HCT116 (cell line): ENCODE data around the gene BPIFB4. TPM values are rescaled to one million over a fixed set of nuclear protein-coding genes. Genes with fewer than 3 reads are reported as not detected.

Source experiments
- ATAC-seq: fragments of 200-7000 bp; cut with Tn5 transposase; 2 replicates; pipeline ENCODE4 v1.9.1; 2020; ENCODE audit warnings: mild to moderate bottlenecking, moderate library complexity
- BruUV-seq: library from RNA; stranded (reverse); fragments of 400-500 nt; replicated peaks from 2 replicates; lab custom pipeline; 2021; lab: Mats Ljungman, UMichigan
- CTCF ChIA-PET: fragments of 300-600 bp; sonication (Branson Sonifier 250); formaldehyde crosslinking; loops from one replicate; lab custom pipeline; 2021; ENCODE audit warnings: antibody characterized with exemption; lab: Charles Lee
- POLR2A ChIA-PET: fragments of 300-600, 350-600 bp; sonication (Branson Sonifier 250); formaldehyde crosslinking; loops from one replicate; lab custom pipeline; 2021; ENCODE audit warnings: antibody characterized with exemption; lab: Charles Lee
- RAD21 ChIA-PET, 2 experiments: fragments of 300-600 bp; sonication (Branson Sonifier 250); formaldehyde crosslinking; loops; one replicate each; lab custom pipeline; 2023; ENCODE audit warnings: low total read pairs in 2 of 2; ENCODE audit not compliant: uncharacterized antibody in 2 of 2, unreplicated experiment in 2 of 2, low non-redundant PET in 1 of 2; lab: Charles Lee
- DNase-seq: peaks from one replicate; pipeline ENCODE4 v3.0.0-alpha.2; 2010; ENCODE audit warnings: low read depth, low spot score
- H2AFZ ChIP-seq: fragments of 200-600 bp; shearing (Covaris generic), sonication (generic); 2 replicates; pipeline ENCODE4 v1.6.1; 2017; ENCODE audit warnings: low read depth, mixed run types, mixed read lengths, antibody characterized with exemption, low read length; ENCODE audit not compliant: poor library complexity, severe bottlenecking
- H3K27ac ChIP-seq: 2 replicates; pipeline ENCODE4 v1.5.1; 2012; ENCODE audit warnings: low read depth, low read length
- H3K27me3 ChIP-seq: fragments of 200-600 bp; sonication (generic); 2 replicates; pipeline ENCODE4 v1.6.1; 2016; ENCODE audit warnings: mixed run types, low read length, mixed read lengths; ENCODE audit not compliant: insufficient read depth
- H3K36me3 ChIP-seq, 2 experiments: fragments of 200-500 bp in 1 of 2; fragments of 200-600 bp in 1 of 2; sonication (Bioruptor generic) in 1 of 2; sonication (generic) in 1 of 2; 2 replicates each; pipeline versions ENCODE4 v1.5.1 to v1.6.1; 2014 to 2016; ENCODE audit warnings: low read length in 2 of 2, inconsistent platforms in 1 of 2, mixed read lengths in 1 of 2, mixed run types in 1 of 2; ENCODE audit not compliant: insufficient read depth in 2 of 2, control insufficient read depth in 1 of 2
- H3K4me1 ChIP-seq, 2 experiments: fragments of 200-600 bp in 1 of 2; sonication (generic) in 1 of 2; 2 replicates each; pipeline versions ENCODE4 v1.5.1 to v1.6.1; 2012 to 2017; ENCODE audit warnings: low read length in 2 of 2, inconsistent platforms in 1 of 2, mild to moderate bottlenecking in 1 of 2, mixed read lengths in 1 of 2, mixed run types in 1 of 2, moderate library complexity in 1 of 2; ENCODE audit not compliant: insufficient read depth in 2 of 2, control insufficient read depth in 1 of 2
- H3K4me2 ChIP-seq: fragments of 200-600 bp; sonication (generic); 2 replicates; pipeline ENCODE4 v1.6.1; 2017; ENCODE audit warnings: mixed run types, low read length, mixed read lengths
- H3K4me3 ChIP-seq, 2 experiments: fragments of 200-600 bp in 1 of 2; sonication (generic) in 1 of 2; replicated peaks in 1 of 2; 2 replicates each; pipeline ENCODE4 v1.5.1; 2011 to 2016; ENCODE audit warnings: low read length in 2 of 2, control low read depth in 1 of 2, low read depth in 1 of 2, mild to moderate bottlenecking in 1 of 2, mixed read lengths in 1 of 2, mixed run types in 1 of 2
- H3K79me2 ChIP-seq: fragments of 200-600 bp; sonication (generic); 2 replicates; pipeline ENCODE4 v1.6.1; 2017; ENCODE audit warnings: mild to moderate bottlenecking, mixed run types, low read length, moderate library complexity, mixed read lengths; ENCODE audit not compliant: insufficient read depth
- H3K9ac ChIP-seq: fragments of 200-600 bp; sonication (generic); 2 replicates; pipeline ENCODE4 v1.6.1; 2016; ENCODE audit warnings: low read length, mixed read lengths
- H3K9me2 ChIP-seq: fragments of 200-600 bp; sonication (generic), shearing (Covaris generic); 2 replicates; pipeline ENCODE4 v1.6.1; 2017; ENCODE audit warnings: mixed run types, mild to moderate bottlenecking, moderate library complexity; ENCODE audit not compliant: insufficient read depth
- H3K9me3 ChIP-seq, 2 experiments: fragments of 200-500 bp in 1 of 2; fragments of 200-600 bp in 1 of 2; sonication (Bioruptor generic) in 1 of 2; sonication (generic) in 1 of 2; 2 replicates each; pipeline ENCODE4 v1.6.1; 2014 to 2017; ENCODE audit warnings: low read length in 2 of 2, mixed read lengths in 2 of 2, inconsistent platforms in 1 of 2, low read depth in 1 of 2, mild to moderate bottlenecking in 1 of 2, mixed run types in 1 of 2, moderate library complexity in 1 of 2; ENCODE audit not compliant: control insufficient read depth in 1 of 2, insufficient read depth in 1 of 2
- H4K20me1 ChIP-seq: fragments of 200-600 bp; sonication (generic), shearing (Covaris generic); 2 replicates; pipeline ENCODE4 v1.6.1; 2017; ENCODE audit warnings: mixed run types, mild to moderate bottlenecking, moderate library complexity; ENCODE audit not compliant: insufficient read depth
- CEBPB ChIP-seq: IDR thresholded peaks from 2 replicates; pipeline ENCODE4 v1.6.1; 2012; ENCODE audit warnings: low read depth
- FOSL1 ChIP-seq: IDR thresholded peaks from 2 replicates; pipeline ENCODE4 v1.6.1; 2012; ENCODE audit warnings: low read depth
- SP1 ChIP-seq: IDR thresholded peaks from 2 replicates; pipeline ENCODE4 v1.6.1; 2012; ENCODE audit warnings: low read depth
- TCF7L2 ChIP-seq: IDR thresholded peaks from 2 replicates; pipeline ENCODE4 v1.7.0; 2011; ENCODE audit warnings: borderline replicate concordance, inconsistent platforms; ENCODE audit not compliant: insufficient read depth, insufficient read length; ENCODE audit errors: extremely low read depth
- ZFX ChIP-seq: fragments of 450-650 bp; IDR thresholded peaks from 2 replicates; pipeline ENCODE4 v1.6.1; 2017
- intact Hi-C: fragments of 100-400 bp; cut with micrococcal nuclease; formaldehyde crosslinking; loops from 2 replicates; pipeline ENCODE4 v1.10.0; 2022
- total RNA-seq: library from RNA; stranded (reverse); gene quantifications from one replicate; pipeline ENCODE4 v1.2.1, GENCODE V29; 2021; ENCODE audit not compliant: unreplicated experiment
- TF ChIP-seq, protein P1 (sequence below): IDR thresholded peaks from 2 replicates; pipeline ENCODE4 v1.6.1; 2012; ENCODE audit warnings: low read depth
- TF ChIP-seq, protein P2 (sequence below), 3 experiments: fragments of 200-600 bp in 1 of 3; sonication (generic) in 1 of 3; IDR thresholded peaks in 2 of 3; conservative IDR thresholded peaks in 1 of 3; 2 replicates each; pipeline ENCODE4 v1.5.1; 2012 to 2017; ENCODE audit warnings: low read depth in 2 of 3, low read length in 2 of 3, antibody characterized with exemption in 1 of 3, borderline replicate concordance in 1 of 3, control low read depth in 1 of 3, mild to moderate bottlenecking in 1 of 3, mixed read lengths in 1 of 3, mixed run types in 1 of 3, moderate library complexity in 1 of 3; ENCODE audit not compliant: insufficient read depth in 1 of 3

The BPIFB4 gene
- total RNA-seq, 1 experiment from 2014 or later: not detected

DNA sequence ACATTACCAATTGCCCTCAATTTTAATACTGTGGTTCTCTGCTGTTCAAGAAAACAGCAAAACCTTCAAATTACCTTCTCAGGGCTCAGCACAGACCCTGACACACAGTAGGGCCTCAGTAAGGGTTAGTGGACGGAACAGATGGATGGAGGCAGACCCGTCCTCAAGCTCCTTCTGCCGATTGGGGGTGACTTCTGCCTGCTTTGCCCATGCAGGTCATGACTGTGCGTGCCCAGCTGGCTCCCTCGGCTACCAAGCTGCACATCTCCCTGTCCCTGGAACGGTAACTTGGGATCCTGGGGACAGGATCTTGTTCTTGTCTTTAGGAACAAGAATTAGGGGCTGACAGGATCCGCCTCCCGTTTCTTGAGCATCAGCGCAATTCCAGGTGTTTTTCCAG is 9.8 kb upstream of the BPIFB4 start:
- Histone ChIP-seq H3K4me1 (no peaks in the 10 kb centered on the region), H3K27ac (no peak overlapping the region), H3K79me2 (no peaks in the 10 kb centered on the region), H2AFZ (no peak overlapping the region), H3K4me2 (no peak overlapping the region), H3K9me2 (no peaks in the 10 kb centered on the region), H3K36me3 (no peaks in the 10 kb centered on the region), H3K9me3 (no peaks in the 10 kb centered on the region), H4K20me1 (no peaks in the 10 kb centered on the region), H3K27me3 (no peaks in the 10 kb centered on the region), H3K4me3 (no peak overlapping the region), H3K9ac (no peak overlapping the region)
- intact Hi-C loops: no loop called here
- ChIA-PET POLR2A (no interaction called here), CTCF (no interaction called here), RAD21 (no interaction called here)
- no peak for DNase-seq
- ATAC-seq: no peak
- BruUV-seq: no TSS peak
- TF ChIP-seq FOSL1: no peak
- no peak for TF ChIP-seq TCF7L2

DNA sequence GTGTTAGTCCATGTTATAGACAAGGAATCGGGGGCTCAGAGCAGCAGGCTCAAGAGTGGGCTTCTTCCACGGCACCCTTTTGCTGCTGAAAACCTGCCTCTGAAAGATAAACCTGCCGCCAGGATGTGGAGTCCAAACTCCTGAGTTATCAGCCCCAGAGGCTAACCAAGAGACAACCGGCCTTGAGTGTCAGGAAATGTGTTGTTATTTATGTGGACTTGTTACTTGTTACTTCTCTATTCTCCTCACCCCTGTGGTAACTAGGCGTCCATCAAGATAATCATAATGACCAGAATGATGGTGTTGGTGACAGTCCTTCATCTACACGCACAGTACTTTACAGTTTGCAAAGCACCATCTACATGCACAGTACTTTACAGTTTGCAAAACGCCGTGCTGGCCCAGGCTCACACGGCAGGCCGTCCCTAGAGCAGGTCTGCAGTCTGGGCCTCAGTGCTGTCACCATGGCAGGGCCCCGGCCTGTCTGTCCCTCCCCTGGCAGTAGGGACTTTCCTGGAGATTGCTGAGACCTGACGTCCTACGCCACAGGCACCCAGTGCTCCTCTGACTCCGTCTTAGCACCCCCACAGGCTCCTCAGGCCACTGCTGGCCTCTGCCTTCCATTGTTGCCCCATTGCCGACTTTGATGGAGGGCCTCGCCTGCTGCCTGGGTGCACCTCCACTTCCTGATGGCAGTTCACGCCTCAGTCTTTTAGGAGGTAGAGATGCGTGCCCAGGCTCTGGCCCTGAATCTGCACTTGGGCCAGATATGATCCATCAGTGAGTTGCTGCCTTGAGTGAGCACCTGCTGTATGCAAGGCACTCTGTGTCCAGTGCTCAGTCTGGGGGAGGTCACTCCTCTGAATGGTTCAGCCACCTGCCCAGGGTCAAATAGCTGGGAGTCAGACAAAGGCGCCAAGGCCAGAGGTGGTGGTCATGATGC is 9.1 kb upstream of the BPIFB4 start:
- intact Hi-C loops: no loop called here
- no peak for DNase-seq
- no TSS peak for BruUV-seq
- no peaks in the 10 kb centered on the region for H3K9me3 ChIP-seq
- RAD21 ChIA-PET: no interaction called here
- H3K9ac ChIP-seq: no peak overlapping the region
- no peak overlapping the region for H3K4me3 ChIP-seq
- no peak overlapping the region for H3K4me2 ChIP-seq
- no peaks in the 10 kb centered on the region for H4K20me1 ChIP-seq
- no peaks in the 10 kb centered on the region for H3K36me3 ChIP-seq
- no peak for ATAC-seq
- TF ChIP-seq CEBPB (no peak), SP1 (no peak), ZFX (no peak)
- TF ChIP-seq, protein P1, sequence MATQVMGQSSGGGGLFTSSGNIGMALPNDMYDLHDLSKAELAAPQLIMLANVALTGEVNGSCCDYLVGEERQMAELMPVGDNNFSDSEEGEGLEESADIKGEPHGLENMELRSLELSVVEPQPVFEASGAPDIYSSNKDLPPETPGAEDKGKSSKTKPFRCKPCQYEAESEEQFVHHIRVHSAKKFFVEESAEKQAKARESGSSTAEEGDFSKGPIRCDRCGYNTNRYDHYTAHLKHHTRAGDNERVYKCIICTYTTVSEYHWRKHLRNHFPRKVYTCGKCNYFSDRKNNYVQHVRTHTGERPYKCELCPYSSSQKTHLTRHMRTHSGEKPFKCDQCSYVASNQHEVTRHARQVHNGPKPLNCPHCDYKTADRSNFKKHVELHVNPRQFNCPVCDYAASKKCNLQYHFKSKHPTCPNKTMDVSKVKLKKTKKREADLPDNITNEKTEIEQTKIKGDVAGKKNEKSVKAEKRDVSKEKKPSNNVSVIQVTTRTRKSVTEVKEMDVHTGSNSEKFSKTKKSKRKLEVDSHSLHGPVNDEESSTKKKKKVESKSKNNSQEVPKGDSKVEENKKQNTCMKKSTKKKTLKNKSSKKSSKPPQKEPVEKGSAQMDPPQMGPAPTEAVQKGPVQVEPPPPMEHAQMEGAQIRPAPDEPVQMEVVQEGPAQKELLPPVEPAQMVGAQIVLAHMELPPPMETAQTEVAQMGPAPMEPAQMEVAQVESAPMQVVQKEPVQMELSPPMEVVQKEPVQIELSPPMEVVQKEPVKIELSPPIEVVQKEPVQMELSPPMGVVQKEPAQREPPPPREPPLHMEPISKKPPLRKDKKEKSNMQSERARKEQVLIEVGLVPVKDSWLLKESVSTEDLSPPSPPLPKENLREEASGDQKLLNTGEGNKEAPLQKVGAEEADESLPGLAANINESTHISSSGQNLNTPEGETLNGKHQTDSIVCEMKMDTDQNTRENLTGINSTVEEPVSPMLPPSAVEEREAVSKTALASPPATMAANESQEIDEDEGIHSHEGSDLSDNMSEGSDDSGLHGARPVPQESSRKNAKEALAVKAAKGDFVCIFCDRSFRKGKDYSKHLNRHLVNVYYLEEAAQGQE: no peak
- TF ChIP-seq, protein P2, sequence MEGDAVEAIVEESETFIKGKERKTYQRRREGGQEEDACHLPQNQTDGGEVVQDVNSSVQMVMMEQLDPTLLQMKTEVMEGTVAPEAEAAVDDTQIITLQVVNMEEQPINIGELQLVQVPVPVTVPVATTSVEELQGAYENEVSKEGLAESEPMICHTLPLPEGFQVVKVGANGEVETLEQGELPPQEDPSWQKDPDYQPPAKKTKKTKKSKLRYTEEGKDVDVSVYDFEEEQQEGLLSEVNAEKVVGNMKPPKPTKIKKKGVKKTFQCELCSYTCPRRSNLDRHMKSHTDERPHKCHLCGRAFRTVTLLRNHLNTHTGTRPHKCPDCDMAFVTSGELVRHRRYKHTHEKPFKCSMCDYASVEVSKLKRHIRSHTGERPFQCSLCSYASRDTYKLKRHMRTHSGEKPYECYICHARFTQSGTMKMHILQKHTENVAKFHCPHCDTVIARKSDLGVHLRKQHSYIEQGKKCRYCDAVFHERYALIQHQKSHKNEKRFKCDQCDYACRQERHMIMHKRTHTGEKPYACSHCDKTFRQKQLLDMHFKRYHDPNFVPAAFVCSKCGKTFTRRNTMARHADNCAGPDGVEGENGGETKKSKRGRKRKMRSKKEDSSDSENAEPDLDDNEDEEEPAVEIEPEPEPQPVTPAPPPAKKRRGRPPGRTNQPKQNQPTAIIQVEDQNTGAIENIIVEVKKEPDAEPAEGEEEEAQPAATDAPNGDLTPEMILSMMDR (IDR thresholded peaks at IDR 0.05 in 2 of 3, conservative IDR thresholded peaks at IDR 0.05 in 1 of 3; ENCODE audit: borderline replicate concordance in 1 of 3, insufficient read depth in 1 of 3, low read depth in 2 of 3, low read length in 2 of 3): no peak
- H2AFZ ChIP-seq: no peak overlapping the region
- POLR2A ChIA-PET: no interaction called here
- no peaks in the 10 kb centered on the region for H3K4me1 ChIP-seq
- CTCF ChIA-PET: no interaction called here
- H3K9me2 ChIP-seq: no peaks in the 10 kb centered on the region
- H3K27me3 ChIP-seq: no peaks in the 10 kb centered on the region
- H3K79me2 ChIP-seq: no peaks in the 10 kb centered on the region
- no peak overlapping the region for H3K27ac ChIP-seq
